Prostate gland (tissue), 2 donors: ENCODE measurements around the gene VEGFB.

Experiments used
- POLR2A ChIP-seq: fragments of 450-650 bp; IDR thresholded peaks from one replicate; pipeline ENCODE4 v1.6.1; 2016; ENCODE audit warnings: antibody characterized with exemption, mild to moderate bottlenecking
- POLR2AphosphoS5 ChIP-seq: sonication (generic); formaldehyde crosslinking; IDR thresholded peaks from one replicate; pipeline ENCODE4 v1.6.1; 2017; ENCODE audit warnings: antibody characterized with exemption
- TF ChIP-seq, protein P1 (sequence below), 4 experiments: fragments of 200-600 bp in 2 of 4; fragments of 450-650 bp in 2 of 4; sonication (generic) in 2 of 4; IDR thresholded peaks; 1 replicate in 3 of 4; 2 replicates in 1 of 4; pipeline ENCODE4 v1.5.1; 2016 to 2019; ENCODE audit warnings: antibody characterized with exemption in 4 of 4, mild to moderate bottlenecking in 2 of 4, moderate library complexity in 2 of 4

DNA sequence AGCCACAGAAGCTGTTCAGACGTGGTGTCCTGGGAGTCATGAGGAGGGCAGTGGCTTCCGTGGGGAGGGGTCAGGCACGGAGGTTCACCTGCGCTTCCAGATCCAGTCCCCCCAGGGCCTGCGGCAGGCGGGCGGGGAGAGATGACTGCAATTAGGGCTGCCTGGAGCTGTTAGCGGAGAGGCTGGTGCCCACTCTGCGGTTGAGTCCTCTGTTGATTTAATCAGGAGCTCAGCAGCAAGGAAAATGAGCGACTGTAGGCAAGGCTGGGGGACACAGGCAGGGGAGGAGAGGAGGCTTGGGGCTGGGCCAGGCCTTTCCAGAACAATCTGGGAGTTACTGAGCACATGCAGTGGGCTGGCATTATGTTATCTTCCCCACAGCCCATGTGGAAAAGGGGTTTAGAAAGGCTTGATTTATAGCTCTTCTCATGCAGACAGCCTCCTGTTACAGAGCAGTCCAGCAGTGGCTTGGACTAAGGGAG, 30.0 kb downstream of the VEGFB start:
- TF ChIP-seq, protein P1, sequence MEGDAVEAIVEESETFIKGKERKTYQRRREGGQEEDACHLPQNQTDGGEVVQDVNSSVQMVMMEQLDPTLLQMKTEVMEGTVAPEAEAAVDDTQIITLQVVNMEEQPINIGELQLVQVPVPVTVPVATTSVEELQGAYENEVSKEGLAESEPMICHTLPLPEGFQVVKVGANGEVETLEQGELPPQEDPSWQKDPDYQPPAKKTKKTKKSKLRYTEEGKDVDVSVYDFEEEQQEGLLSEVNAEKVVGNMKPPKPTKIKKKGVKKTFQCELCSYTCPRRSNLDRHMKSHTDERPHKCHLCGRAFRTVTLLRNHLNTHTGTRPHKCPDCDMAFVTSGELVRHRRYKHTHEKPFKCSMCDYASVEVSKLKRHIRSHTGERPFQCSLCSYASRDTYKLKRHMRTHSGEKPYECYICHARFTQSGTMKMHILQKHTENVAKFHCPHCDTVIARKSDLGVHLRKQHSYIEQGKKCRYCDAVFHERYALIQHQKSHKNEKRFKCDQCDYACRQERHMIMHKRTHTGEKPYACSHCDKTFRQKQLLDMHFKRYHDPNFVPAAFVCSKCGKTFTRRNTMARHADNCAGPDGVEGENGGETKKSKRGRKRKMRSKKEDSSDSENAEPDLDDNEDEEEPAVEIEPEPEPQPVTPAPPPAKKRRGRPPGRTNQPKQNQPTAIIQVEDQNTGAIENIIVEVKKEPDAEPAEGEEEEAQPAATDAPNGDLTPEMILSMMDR (IDR thresholded peaks at IDR 0.05), result no peak
- TF ChIP-seq POLR2AphosphoS5 (no peak), POLR2A (no peak)
